ENCODE data around the gene DBR1. TPM values are rescaled to one million over a fixed set of nuclear protein-coding genes. Genes with fewer than 3 reads are reported as not detected.

The DBR1 gene
- polyA plus RNA-seq, 1 experiment: 6.0 TPM

DNA sequence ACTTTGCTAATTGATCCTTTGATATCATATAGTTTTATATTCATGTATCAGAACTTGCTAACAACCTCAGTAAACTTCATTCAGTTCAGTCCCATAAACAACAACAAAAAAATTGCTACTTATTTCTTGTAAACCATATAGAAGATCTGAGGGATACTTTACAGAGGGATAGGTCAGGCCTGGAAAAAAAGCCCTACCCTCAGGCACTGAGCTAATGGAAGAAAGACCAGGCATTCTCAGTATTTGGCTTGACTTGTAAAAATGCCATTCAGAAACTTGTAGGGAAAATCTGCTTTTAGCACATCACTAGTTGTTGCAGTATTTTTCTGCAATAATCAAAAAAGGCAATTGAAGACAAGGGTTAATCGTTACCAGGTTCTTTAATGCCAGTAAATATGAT is 45.5 kb upstream of the DBR1 start:
- CTCF ChIA-PET: no interaction called here
- TF ChIP-seq, protein P1, sequence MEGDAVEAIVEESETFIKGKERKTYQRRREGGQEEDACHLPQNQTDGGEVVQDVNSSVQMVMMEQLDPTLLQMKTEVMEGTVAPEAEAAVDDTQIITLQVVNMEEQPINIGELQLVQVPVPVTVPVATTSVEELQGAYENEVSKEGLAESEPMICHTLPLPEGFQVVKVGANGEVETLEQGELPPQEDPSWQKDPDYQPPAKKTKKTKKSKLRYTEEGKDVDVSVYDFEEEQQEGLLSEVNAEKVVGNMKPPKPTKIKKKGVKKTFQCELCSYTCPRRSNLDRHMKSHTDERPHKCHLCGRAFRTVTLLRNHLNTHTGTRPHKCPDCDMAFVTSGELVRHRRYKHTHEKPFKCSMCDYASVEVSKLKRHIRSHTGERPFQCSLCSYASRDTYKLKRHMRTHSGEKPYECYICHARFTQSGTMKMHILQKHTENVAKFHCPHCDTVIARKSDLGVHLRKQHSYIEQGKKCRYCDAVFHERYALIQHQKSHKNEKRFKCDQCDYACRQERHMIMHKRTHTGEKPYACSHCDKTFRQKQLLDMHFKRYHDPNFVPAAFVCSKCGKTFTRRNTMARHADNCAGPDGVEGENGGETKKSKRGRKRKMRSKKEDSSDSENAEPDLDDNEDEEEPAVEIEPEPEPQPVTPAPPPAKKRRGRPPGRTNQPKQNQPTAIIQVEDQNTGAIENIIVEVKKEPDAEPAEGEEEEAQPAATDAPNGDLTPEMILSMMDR (IDR thresholded peaks at IDR 0.05; ENCODE audit: insufficient read depth, low read depth, low read length): no peak
- DNase-seq (ENCODE audit: low read depth): no peak
- no peaks in the 10 kb centered on the region for H3K27me3 ChIP-seq (ENCODE audit: control insufficient read depth, insufficient read depth, low read length)
- no peak overlapping the region for H3K4me3 ChIP-seq (ENCODE audit: low read depth, low read length)
- H3K36me3 ChIP-seq (ENCODE audit: control insufficient read depth, insufficient read depth, low read length): peaks cover 7% of the 10 kb centered on the region
- POLR2A ChIA-PET: no interaction called here

DNA sequence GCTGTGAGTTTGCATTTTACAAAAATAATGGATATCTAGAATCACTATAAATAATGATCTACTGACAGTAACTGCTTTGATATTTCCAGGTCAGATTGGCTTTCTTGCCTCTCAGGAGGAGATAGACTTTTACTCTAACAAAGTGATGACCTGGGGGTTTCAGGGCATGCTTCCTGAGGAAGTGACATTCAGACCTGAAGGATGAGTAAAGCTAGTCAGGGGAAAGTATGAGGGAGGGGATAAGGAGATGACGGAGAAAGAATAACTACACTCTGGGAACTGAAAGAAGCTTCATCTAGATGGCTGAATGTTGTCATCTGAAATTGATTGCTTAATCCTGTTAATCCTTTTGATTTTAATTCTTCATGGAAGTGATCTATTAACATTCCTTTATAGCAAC is 44.5 kb upstream of the DBR1 start:
- DNase-seq (ENCODE audit: low read depth): no peak
- TF ChIP-seq, protein P1 (IDR thresholded peaks at IDR 0.05; ENCODE audit: insufficient read depth, low read depth, low read length): no peak
- H3K27me3 ChIP-seq (ENCODE audit: control insufficient read depth, insufficient read depth, low read length): no peaks in the 10 kb centered on the region
- no peak overlapping the region for H3K4me3 ChIP-seq (ENCODE audit: low read depth, low read length)
- ChIA-PET CTCF (interaction anchor here (1.5 to 1.9 kb wide), 2 partner anchors 11 to 16 kb away, joined by 4 to 8 read pairs; no protein-coding TSS in a partner anchor), POLR2A (no interaction called here)
- peaks cover 6% of the 10 kb centered on the region for H3K36me3 ChIP-seq (ENCODE audit: control insufficient read depth, insufficient read depth, low read length)

DNA sequence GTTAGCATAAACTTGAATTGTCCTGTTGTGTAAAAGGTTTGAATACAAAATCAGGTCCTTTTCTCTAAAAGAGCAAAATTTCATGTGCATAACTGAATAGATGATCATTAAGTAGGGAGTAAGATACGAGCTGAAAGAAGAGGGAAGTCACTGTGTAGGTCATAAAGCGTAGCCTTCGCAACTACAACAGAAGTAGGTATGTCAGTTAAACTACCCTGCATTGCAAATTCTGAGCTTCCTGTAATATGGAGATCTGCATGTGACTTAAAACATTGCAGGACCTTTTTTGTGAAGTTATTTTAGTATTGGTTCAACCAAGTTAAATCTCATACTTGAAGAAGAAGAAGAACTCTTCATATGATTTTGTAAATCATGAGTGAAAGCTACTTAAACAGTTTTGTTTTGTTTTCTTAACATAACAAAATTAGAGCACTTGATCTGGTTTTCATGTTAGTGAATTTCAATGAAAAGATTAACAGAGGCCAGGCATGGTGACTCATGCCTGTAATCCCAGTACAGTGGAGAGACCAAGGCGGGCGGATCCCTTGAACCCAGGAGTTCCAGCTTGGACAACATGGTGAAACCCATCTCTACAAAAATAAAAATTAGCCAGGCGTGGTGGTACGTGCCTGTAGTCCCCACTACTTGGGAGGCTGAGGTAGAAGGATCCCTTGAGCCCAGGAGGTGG is 38.8 kb upstream of the DBR1 start:
- Histone ChIP-seq H3K36me3 (ENCODE audit: control insufficient read depth, insufficient read depth, low read length) (no peaks in the 10 kb centered on the region; the same call in 1 of the 2 replicates), H3K27me3 (ENCODE audit: control insufficient read depth, insufficient read depth, low read length) (no peaks in the 10 kb centered on the region), H3K4me3 (ENCODE audit: low read depth, low read length) (no peak overlapping the region)
- CTCF ChIA-PET: no interaction called here
- no peak for DNase-seq (ENCODE audit: low read depth)
- TF ChIP-seq, protein P1 (IDR thresholded peaks at IDR 0.05; ENCODE audit: insufficient read depth, low read depth, low read length): no peak
- POLR2A ChIA-PET: interaction anchor here (0.6 kb wide), 1 partner anchor 14 kb away, joined by 4 read pairs; no protein-coding TSS in a partner anchor

DNA sequence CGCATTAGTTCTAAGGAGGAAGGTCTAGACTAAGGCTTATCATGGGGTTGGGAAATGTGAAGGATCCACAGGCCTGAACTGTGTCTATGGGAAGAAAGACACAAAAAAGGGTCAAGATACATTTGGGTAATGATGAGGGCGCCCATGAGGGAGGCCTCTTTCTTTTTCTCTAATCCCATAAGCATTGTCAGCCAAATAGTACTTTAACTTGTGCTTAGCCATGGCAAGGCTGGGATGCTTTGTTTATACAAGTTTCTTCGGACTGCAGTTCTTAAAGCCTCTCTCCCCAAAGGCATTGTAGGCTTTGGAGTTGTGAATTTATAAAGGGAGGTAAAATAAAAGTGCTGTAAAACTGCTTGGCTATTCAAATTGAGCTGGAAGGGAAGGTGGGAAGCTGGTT is 35.8 kb upstream of the DBR1 start:
- ChIA-PET CTCF (interaction anchor here (1.3 kb wide), 1 partner anchor 16 kb away, joined by 3 read pairs; no protein-coding TSS in a partner anchor), POLR2A (no interaction called here)
- no peaks in the 10 kb centered on the region; the same call in 1 of the 2 replicates for H3K36me3 ChIP-seq (ENCODE audit: control insufficient read depth, insufficient read depth, low read length)
- TF ChIP-seq, protein P1 (IDR thresholded peaks at IDR 0.05; ENCODE audit: insufficient read depth, low read depth, low read length): no peak
- H3K27me3 ChIP-seq (ENCODE audit: control insufficient read depth, insufficient read depth, low read length): no peaks in the 10 kb centered on the region
- no peak overlapping the region for H3K4me3 ChIP-seq (ENCODE audit: low read depth, low read length)
- no peak for DNase-seq (ENCODE audit: low read depth)

DNA sequence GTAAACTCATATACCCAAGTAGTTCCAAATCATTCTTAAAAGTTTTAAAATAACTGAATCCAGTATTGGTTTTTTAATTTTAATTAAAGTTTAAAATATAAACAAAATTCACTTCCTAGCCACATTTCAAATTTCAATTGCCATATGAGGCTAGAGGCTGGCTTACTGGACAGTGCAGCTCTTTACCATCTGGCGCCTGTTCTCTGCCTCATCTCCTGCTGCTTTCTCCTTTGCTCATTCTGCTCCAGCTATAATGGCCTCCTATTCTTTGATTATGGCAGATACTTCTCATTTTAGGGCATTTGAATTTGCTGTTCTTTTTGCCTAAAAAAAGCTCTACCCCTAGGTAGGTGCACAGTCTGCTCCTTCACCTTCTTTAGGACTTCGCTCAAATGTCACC is 31.5 kb upstream of the DBR1 start:
- H3K4me3 ChIP-seq (ENCODE audit: low read depth, low read length): no peak overlapping the region
- ChIA-PET CTCF (no interaction called here), POLR2A (no interaction called here)
- no peaks in the 10 kb centered on the region for H3K36me3 ChIP-seq (ENCODE audit: control insufficient read depth, insufficient read depth, low read length)
- TF ChIP-seq, protein P1 (IDR thresholded peaks at IDR 0.05; ENCODE audit: insufficient read depth, low read depth, low read length): no peak
- no peaks in the 10 kb centered on the region for H3K27me3 ChIP-seq (ENCODE audit: control insufficient read depth, insufficient read depth, low read length)
- no peak for DNase-seq (ENCODE audit: low read depth)
